ENCODE data around the gene PVALB.

- TF ChIP-seq, protein P1, sequence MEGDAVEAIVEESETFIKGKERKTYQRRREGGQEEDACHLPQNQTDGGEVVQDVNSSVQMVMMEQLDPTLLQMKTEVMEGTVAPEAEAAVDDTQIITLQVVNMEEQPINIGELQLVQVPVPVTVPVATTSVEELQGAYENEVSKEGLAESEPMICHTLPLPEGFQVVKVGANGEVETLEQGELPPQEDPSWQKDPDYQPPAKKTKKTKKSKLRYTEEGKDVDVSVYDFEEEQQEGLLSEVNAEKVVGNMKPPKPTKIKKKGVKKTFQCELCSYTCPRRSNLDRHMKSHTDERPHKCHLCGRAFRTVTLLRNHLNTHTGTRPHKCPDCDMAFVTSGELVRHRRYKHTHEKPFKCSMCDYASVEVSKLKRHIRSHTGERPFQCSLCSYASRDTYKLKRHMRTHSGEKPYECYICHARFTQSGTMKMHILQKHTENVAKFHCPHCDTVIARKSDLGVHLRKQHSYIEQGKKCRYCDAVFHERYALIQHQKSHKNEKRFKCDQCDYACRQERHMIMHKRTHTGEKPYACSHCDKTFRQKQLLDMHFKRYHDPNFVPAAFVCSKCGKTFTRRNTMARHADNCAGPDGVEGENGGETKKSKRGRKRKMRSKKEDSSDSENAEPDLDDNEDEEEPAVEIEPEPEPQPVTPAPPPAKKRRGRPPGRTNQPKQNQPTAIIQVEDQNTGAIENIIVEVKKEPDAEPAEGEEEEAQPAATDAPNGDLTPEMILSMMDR (conservative IDR thresholded peaks at IDR 0.05; ENCODE audit: low read length), result no peak
- TF ChIP-seq EZH2phosphoT487 (IDR thresholded peaks at IDR 0.05; ENCODE audit: borderline replicate concordance, low read depth, low read length), result no peak
These were observed 30.1 kb upstream of the PVALB start for GRCh38 chr22:36846949-36847348.

Measured in OCI-LY7 (cell line).